ENCODE measurements around the gene SLC35G1.

Gene SLC35G1

GRCh38 chr10:93893646-93894515 lies at the start of gene SLC35G1:
Gene SLC35G1 (plus strand): TSS chr10:93893978. CDS start chr10:93894034, 56 bp downstream.
- DNase-seq (ENCODE audit: low spot score): peak; percentile 95

GRCh38 chr10:93844979-93845626 lies 48.7 kb upstream of the SLC35G1 start:
- no peak for DNase-seq (ENCODE audit: low spot score)

GRCh38 chr10:93849593-93849992 lies 44.2 kb upstream of the SLC35G1 start:
- DNase-seq (ENCODE audit: low spot score): no peak

- DNase-seq (ENCODE audit: low spot score): no peak
Observed at GRCh38 chr10:93850031-93851015, 43.5 kb upstream of the SLC35G1 start.

- DNase-seq (ENCODE audit: low spot score): no peak
Observed at GRCh38 chr10:93851169-93851568, 42.6 kb upstream of the SLC35G1 start.

GRCh38 chr10:93852476-93853095 lies 41.2 kb upstream of the SLC35G1 start:
- DNase-seq (ENCODE audit: low spot score): no peak

- no peak for DNase-seq (ENCODE audit: low spot score)
Observed at GRCh38 chr10:93854975-93855374, 38.8 kb upstream of the SLC35G1 start.

- no peak for DNase-seq (ENCODE audit: low spot score)
Observed at GRCh38 chr10:93856349-93857145, 37.2 kb upstream of the SLC35G1 start.

- DNase-seq (ENCODE audit: low spot score): no peak
Observed at GRCh38 chr10:93859049-93859655, 34.6 kb upstream of the SLC35G1 start.

GRCh38 chr10:93861825-93862224 lies 32.0 kb upstream of the SLC35G1 start:
- no peak for DNase-seq (ENCODE audit: low spot score)

- DNase-seq (ENCODE audit: low spot score): no peak
Observed at GRCh38 chr10:93865794-93866425, 27.9 kb upstream of the SLC35G1 start.

GRCh38 chr10:93867525-93867924 lies 26.3 kb upstream of the SLC35G1 start:
- DNase-seq (ENCODE audit: low spot score): no peak

GRCh38 chr10:93871671-93872204 lies 22.0 kb upstream of the SLC35G1 start:
- no peak for DNase-seq (ENCODE audit: low spot score)

GRCh38 chr10:93872375-93873158 lies 21.2 kb upstream of the SLC35G1 start:
- DNase-seq (ENCODE audit: low spot score): no peak

- no peak for DNase-seq (ENCODE audit: low spot score)
Observed at GRCh38 chr10:93873420-93874115, 20.2 kb upstream of the SLC35G1 start.

GRCh38 chr10:93874309-93875031 lies 19.3 kb upstream of the SLC35G1 start:
- no peak for DNase-seq (ENCODE audit: low spot score)

GRCh38 chr10:93875032-93875358 lies 18.8 kb upstream of the SLC35G1 start:
- no peak for DNase-seq (ENCODE audit: low spot score)

GRCh38 chr10:93876381-93876780 lies 17.4 kb upstream of the SLC35G1 start:
- no peak for DNase-seq (ENCODE audit: low spot score)

All from AG08396 (cell line).